OCI-LY7 (cell line): ENCODE data around the gene DYNLT5.

ENCODE experiments used
- CTCF ChIP-seq: fragments of 200-600 bp; sonication (generic); conservative IDR thresholded peaks from 2 replicates; pipeline ENCODE4 v1.5.1; 2014; ENCODE audit warnings: mild to moderate bottlenecking, antibody characterized with exemption, low read length, moderate library complexity, mixed read lengths
- EZH2phosphoT487 ChIP-seq: fragments of 200-600 bp; sonication (generic); IDR thresholded peaks from 2 replicates; pipeline ENCODE4 v1.6.1; 2018; ENCODE audit warnings: low read depth, borderline replicate concordance, mild to moderate bottlenecking, mixed run types, antibody characterized with exemption, low read length, moderate library complexity, mixed read lengths

- TF ChIP-seq CTCF (no peak), EZH2phosphoT487 (no peak)
These were observed 18.0 kb downstream of the DYNLT5 start for GRCh38 chr1:66770240-66770639.
